K562 (cell line): Measurements from ENCODE around the gene CRYBG2. TPM values are rescaled to one million over a fixed set of nuclear protein-coding genes. Genes with fewer than 3 reads are reported as not detected.

Experiments used
- BRCA1 ChIP-seq, 2 experiments: fragments of 450-650 bp in 1 of 2; sonication (generic) in 1 of 2; formaldehyde crosslinking in 1 of 2; IDR thresholded peaks; 2 replicates each; pipeline versions ENCODE4 v1.5.0 to v1.6.1; 2017 to 2020; ENCODE audit warnings: mild to moderate bottlenecking in 1 of 2, missing genetic modification reagents in 1 of 2
- CREBBP ChIP-seq: IDR thresholded peaks from one replicate; pipeline ENCODE4 v1.6.1; 2012; ENCODE audit warnings: low read depth, mild to moderate bottlenecking, control low read depth, inconsistent platforms, low read length
- E2F4 ChIP-seq: sonication (generic); formaldehyde crosslinking; IDR thresholded peaks from 2 replicates; pipeline ENCODE4 v1.8.0; 2022; ENCODE audit warnings: mild to moderate bottlenecking, low read depth, missing genetic modification reagents
- ELF1 ChIP-seq: fragments of 200-800 bp; sonication (Bioruptor generic); IDR thresholded peaks from 2 replicates; pipeline ENCODE4 v1.6.1; 2016; ENCODE audit warnings: missing genetic modification characterization, missing compliant biosample characterization
- GABPB2 ChIP-seq: fragments of 250-450 bp; sonication (Bioruptor Pico); conservative IDR thresholded peaks from 2 replicates; pipeline ENCODE4 v1.5.1; 2021; ENCODE audit warnings: mild to moderate bottlenecking
- GMEB1 ChIP-seq: fragments of 250-450 bp; sonication (Bioruptor Pico); IDR thresholded peaks from 2 replicates; pipeline ENCODE4 v1.4.0; 2020; ENCODE audit warnings: mild to moderate bottlenecking
- HMBOX1 ChIP-seq: sonication (generic); IDR thresholded peaks from 2 replicates; pipeline ENCODE4 v1.6.1; 2016
- MEF2A ChIP-seq: IDR thresholded peaks from 2 replicates; pipeline ENCODE4 v1.6.1; 2011; ENCODE audit warnings: low read depth, mild to moderate bottlenecking, low read length, moderate library complexity; ENCODE audit not compliant: control insufficient read depth
- MIER1 ChIP-seq: fragments of 450-650 bp; IDR thresholded peaks from 2 replicates; pipeline ENCODE4 v1.6.1; 2016; ENCODE audit warnings: antibody characterized with exemption, mild to moderate bottlenecking, low read depth
- NCOA4 ChIP-seq: fragments of 450-650 bp; IDR thresholded peaks from 2 replicates; pipeline ENCODE4 v1.6.1; 2018; ENCODE audit warnings: mild to moderate bottlenecking; ENCODE audit not compliant: partially characterized antibody
- NFIX ChIP-seq: fragments of 250-450 bp; sonication (Bioruptor Pico); IDR thresholded peaks from 2 replicates; pipeline ENCODE4 v1.4.0; 2020; ENCODE audit warnings: low read depth, mild to moderate bottlenecking, moderate library complexity
- PHF20 ChIP-seq: fragments of 450-650 bp; IDR thresholded peaks from 2 replicates; pipeline ENCODE4 v1.6.1; 2018; ENCODE audit not compliant: partially characterized antibody
- RBM22 ChIP-seq: fragments of 200-400 bp; formaldehyde crosslinking; IDR thresholded peaks from 2 replicates; pipeline ENCODE4 v1.6.1; 2018; ENCODE audit warnings: low read length, low read depth; ENCODE audit not compliant: poor library complexity, severe bottlenecking
- SUPT5H ChIP-seq: fragments of 450-650 bp; IDR thresholded peaks from 2 replicates; pipeline ENCODE4 v1.6.1; 2016
- USF2 ChIP-seq: sonication (generic); formaldehyde crosslinking; IDR thresholded peaks from 2 replicates; pipeline ENCODE4 v1.5.0; 2020; ENCODE audit warnings: missing genetic modification reagents
- ZBTB49 ChIP-seq: sonication (generic); formaldehyde crosslinking; IDR thresholded peaks from 2 replicates; pipeline ENCODE4 v1.8.0; 2022; ENCODE audit warnings: missing genetic modification reagents, mild to moderate bottlenecking, borderline replicate concordance
- ZMIZ1 ChIP-seq, 2 experiments: fragments of 150-350 bp in 1 of 2; IDR thresholded peaks; 2 replicates each; pipeline ENCODE4 v1.6.1; 2012 to 2016; ENCODE audit warnings: low read depth in 2 of 2, low read length in 2 of 2, mild to moderate bottlenecking in 1 of 2, moderate library complexity in 1 of 2
- ZNF785 ChIP-seq: fragments of 250-450 bp; sonication (Bioruptor Pico); IDR thresholded peaks from 2 replicates; pipeline ENCODE4 v1.4.0; 2020; ENCODE audit warnings: mild to moderate bottlenecking
- polyA plus RNA-seq, 8 experiments: library from polyadenylated mRNA; depleted of rRNA in 4 of 8; stranded (reverse) in 5 of 8; unstranded in 3 of 8; fragments of >200 nt; fragmentation: Nextera tagmentation in 2 of 8; fragmentation: Illumina TruSeq in 1 of 8; extraction: Ambion mirVana in 2 of 8; extraction: Trizol in 1 of 8; gene quantifications; 2 replicates each; pipeline versions ENCODE4 v1.2.1 to v1.2.3, GENCODE V29; 2011 to 2014; ENCODE audit warnings: inconsistent platforms in 1 of 8, missing spikeins in 1 of 8
- total RNA-seq, 7 experiments: library from RNA; depleted of rRNA in 6 of 7; stranded (reverse); fragments of >200 nt in 6 of 7; fragmentation: Illumina TruSeq in 2 of 7; extraction: Trizol in 2 of 7; gene quantifications; 2 replicates each; pipeline versions ENCODE4 v1.2.1 to v1.2.3, GENCODE V29; 2011 to 2021; ENCODE audit warnings: low replicate concordance in 1 of 7

The CRYBG2 gene
- total and polyA plus RNA-seq, 9 of the 15 experiments (the other 6 are each of a cell fraction or from before 2014, with no cell fraction given), result 0.39 to 8.5 (median 3.7) TPM

- TF ChIP-seq GMEB1 (CRISPR knock-in tag) (no peak; the same call in 1 of the 2 replicates), MIER1 (no peak), BRCA1 (IDR thresholded peaks at IDR 0.05) (no peak), BRCA1 (CRISPR knock-in tag; IDR thresholded peaks at IDR 0.05) (no peak), SUPT5H (no peak), ZMIZ1 (IDR thresholded peaks at IDR 0.05; ENCODE audit: low read depth in 2 of 2, low read length in 2 of 2) (no peak), PHF20 (peak; percentile 33), GABPB2 (CRISPR knock-in tag) (no peak), RBM22 (no peak), NFIX (CRISPR knock-in tag) (no peak), MEF2A (no peak), HMBOX1 (no peak), ELF1 (tag) (no peak), ZNF785 (no peak), NCOA4 (no peak), ZBTB49 (CRISPR knock-in tag) (no peak), E2F4 (no peak), CREBBP (no peak), USF2 (CRISPR knock-in tag) (no peak)
These were observed 24.9 kb upstream of the CRYBG2 start (continued) for GRCh38 chr1:26378879-26379251.
